Epithelial cell of proximal tubule (primary cell): ENCODE measurements around the gene DEFB126. TPM values are rescaled to one million over a fixed set of nuclear protein-coding genes. Genes with fewer than 3 reads are reported as not detected.
"Not testable (repeated sequence)": the region's sequence is repeated elsewhere in the genome, so short reads cannot be mapped to it uniquely, and the experiment has no call there.

Experiments
- DNase-seq: peaks from one replicate; pipeline ENCODE4 v3.0.0-alpha.2; 2011; ENCODE audit warnings: low read depth
- H3K4me3 ChIP-seq: 2 replicates; pipeline ENCODE4 v1.5.1; 2011; ENCODE audit warnings: low read depth, mild to moderate bottlenecking, low read length
- total RNA-seq: library from RNA; depleted of rRNA; stranded (reverse); fragments of >200 nt; gene quantifications from 2 replicates; pipeline ENCODE4 v1.2.3, GENCODE V29; 2015
- TF ChIP-seq, protein P1 (sequence below): conservative IDR thresholded peaks from 2 replicates; pipeline ENCODE4 v1.5.1; 2012; ENCODE audit warnings: low read depth, mild to moderate bottlenecking, low read length

The DEFB126 gene, protein sequence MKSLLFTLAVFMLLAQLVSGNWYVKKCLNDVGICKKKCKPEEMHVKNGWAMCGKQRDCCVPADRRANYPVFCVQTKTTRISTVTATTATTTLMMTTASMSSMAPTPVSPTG
- total RNA-seq, result not detected in 2 replicates

DNA sequence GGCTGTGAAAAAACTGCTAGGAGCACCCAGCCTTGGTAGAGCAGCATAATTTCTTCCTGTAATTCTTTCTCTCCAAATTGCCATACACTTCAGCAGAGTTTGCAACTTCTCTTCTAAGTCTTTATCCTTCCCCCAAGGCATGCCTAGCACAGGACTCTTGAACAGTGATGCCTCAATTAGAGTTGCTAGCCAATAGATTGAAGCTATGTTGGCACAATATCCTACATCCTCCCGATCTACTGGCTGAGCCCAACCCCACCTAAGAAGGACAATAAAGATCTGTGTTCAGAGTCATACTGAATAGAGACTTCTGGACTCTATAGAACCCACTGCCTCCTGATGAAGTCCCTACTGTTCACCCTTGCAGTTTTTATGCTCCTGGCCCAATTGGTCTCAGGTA lies at the start of gene DEFB126:
Gene DEFB126 (plus strand): TSS at position 301 of the 400 bp plus-strand sequence. CDS start 39 bp downstream, at position 340.
- no peak for DNase-seq
- TF ChIP-seq, protein P1, sequence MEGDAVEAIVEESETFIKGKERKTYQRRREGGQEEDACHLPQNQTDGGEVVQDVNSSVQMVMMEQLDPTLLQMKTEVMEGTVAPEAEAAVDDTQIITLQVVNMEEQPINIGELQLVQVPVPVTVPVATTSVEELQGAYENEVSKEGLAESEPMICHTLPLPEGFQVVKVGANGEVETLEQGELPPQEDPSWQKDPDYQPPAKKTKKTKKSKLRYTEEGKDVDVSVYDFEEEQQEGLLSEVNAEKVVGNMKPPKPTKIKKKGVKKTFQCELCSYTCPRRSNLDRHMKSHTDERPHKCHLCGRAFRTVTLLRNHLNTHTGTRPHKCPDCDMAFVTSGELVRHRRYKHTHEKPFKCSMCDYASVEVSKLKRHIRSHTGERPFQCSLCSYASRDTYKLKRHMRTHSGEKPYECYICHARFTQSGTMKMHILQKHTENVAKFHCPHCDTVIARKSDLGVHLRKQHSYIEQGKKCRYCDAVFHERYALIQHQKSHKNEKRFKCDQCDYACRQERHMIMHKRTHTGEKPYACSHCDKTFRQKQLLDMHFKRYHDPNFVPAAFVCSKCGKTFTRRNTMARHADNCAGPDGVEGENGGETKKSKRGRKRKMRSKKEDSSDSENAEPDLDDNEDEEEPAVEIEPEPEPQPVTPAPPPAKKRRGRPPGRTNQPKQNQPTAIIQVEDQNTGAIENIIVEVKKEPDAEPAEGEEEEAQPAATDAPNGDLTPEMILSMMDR, result no peak

DNA sequence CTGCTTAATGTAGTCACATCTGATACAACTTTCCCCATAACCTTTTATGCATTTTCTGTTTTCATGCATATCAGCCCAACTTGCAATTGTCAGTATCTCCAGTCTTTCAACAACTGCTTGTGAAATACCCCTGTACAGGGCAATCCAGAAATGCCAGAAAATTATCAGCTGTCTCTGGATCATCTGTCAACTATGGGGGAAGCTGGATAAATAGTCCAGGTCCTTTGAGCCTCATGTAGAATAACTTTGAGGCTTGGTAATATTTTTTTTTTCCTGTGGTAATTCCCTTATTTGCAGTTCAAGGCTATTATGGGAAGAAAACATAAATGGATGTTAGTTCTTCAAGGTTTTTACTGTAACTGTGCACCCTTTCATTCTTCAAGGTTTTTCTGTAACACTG lies 48.7 kb upstream of the DEFB126 start:
- no peak overlapping the region for H3K4me3 ChIP-seq
- TF ChIP-seq, protein P1, result no peak
- DNase-seq, result no peak

More for the DNA sequence above, at the start of gene DEFB126:
- H3K4me3 ChIP-seq, result no peak within 1 kb of the TSS

DNA sequence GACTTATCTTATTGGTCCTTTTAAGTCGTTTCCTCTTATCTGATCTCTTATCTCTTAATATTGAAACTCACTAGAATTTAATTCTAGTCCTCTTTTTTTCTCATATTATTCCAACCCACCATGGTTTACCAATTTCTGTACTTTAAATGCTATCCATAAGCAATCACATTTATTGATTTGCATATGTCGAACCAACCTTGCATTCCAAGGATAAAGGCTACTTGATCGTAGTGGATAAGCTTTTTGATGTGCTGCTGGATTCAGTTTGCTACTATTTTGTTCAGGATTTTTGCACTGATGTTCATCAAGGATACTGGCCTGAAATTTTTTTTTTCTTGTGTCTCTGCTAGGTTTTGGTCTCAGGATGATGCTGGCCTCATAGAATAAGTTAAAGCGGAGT lies 47.2 kb upstream of the DEFB126 start:
- no peak overlapping the region for H3K4me3 ChIP-seq
- no peak for DNase-seq
- TF ChIP-seq, protein P1, result no peak

DNA sequence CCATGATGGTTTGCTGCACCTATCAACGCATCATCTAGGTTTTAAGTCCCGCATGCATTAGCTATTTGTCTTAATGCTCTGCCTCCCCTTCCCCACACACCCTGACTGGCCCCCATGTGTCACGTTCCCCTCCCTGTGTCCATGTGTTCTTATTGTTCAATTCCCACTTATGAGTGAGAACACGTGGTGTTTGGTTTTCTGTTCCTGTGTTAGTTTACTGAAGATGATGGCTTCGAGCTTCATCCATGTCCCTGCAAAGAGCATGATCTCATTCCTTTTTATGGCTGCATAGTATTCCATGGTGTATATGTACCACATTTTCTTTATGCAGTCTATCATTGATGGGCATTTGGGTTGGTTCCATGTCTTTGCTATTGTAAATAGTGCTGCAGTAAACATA lies 44.7 kb upstream of the DEFB126 start:
- not testable (repeated sequence) for H3K4me3 ChIP-seq, DNase-seq

DNA sequence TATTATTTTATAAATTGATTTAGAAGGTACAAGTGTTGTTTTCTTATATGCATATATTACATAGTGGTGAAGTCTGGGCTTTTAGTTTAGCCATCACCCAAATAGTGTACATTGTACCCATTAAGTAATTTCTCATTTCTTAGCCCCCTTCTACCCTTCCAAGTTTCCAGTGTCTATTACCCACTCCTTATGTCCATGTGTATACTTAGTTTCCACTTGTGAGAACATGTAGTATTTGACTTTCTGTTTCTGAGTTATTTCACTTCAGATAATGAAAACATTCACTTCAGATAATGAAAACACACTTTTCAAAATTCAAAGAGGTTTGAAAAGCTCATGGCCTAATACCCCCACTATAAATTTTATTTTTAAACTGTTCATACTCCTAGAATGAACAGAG lies 40.4 kb upstream of the DEFB126 start:
- DNase-seq, result no peak
- TF ChIP-seq, protein P1, result no peak

DNA sequence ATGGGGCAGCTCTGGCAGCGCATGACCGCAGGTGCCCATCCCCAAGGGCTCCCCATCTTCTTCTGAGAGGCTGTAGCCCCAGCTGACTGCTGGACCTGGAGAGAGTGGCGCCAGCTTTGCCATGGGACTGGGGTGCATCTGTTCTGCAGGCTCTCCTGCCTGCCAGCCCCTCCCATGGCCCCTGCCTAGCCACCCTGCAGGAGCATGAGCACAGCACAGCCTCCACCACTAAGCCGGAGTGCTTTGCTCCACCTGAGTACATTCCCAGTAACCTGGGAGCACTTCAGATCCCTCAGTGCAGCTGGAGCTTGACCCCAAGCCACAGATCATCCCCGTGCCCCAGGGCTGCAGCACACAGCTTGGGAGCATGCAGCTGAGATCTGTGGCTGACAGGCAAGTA lies 38.9 kb upstream of the DEFB126 start:
- TF ChIP-seq, protein P1, result no peak
- DNase-seq, result no peak
- no peak overlapping the region for H3K4me3 ChIP-seq

More for the DNA sequence above, 40.4 kb upstream of the DEFB126 start:
- H3K4me3 ChIP-seq, result no peak overlapping the region

DNA sequence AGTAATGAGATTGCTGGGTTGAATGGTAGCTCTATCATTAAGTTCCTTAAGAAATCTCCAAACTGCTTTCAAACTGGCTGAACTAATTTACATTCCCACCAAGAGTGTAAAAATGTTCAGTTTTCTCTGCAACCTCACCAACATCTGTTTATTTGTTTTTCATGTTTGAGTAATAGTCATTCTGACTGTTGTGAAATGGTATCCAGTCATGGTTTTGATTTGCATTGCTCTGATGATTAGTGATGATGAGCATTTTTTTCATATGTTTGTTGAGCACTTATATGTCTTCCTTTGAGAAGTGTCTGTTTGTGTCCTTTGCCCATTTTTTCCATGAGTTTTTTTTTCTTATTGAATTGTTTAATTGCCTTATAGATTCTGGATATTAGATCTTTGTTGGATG lies 30.0 kb upstream of the DEFB126 start:
- no peak overlapping the region for H3K4me3 ChIP-seq
- TF ChIP-seq, protein P1, result no peak
- no peak for DNase-seq
